ENCODE measurements around the gene SLC23A1.
"Not testable (repeated sequence)": the region's sequence is repeated elsewhere in the genome, so short reads cannot be mapped to it uniquely, and the experiment has no call there.

Gene SLC23A1

DNA sequence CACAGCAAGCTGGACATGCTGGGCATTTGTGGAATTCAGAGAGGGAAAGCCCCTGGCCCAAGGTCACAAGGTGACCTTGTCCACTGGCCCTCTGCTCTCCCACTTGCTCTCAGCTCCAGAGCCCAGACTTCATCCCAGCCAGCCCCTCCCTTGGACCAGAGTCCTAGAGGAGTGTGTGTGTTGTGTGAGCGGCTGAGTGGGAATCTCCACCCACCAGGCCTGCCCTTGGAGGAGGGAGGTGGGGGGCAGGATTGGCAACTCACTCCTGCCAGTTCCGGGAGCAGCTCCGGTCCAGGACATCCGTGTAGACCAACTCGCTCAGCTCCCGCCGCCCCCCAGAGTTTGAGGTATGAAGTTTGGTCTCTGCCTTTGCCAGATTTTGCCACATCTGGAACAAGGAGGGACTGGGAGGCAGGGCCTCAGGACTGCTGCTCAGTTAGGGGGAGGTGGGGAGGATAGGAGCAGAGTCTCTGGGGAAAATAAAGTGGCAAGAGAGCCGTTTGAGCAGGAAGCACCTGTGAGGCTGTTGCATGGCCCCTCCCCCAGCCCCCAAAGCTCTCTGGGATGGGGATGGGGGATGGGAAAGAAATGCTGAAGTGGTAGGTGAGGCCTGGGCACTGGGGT, 5.2 kb upstream of the SLC23A1 start:
- no peak for DNase-seq

DNA sequence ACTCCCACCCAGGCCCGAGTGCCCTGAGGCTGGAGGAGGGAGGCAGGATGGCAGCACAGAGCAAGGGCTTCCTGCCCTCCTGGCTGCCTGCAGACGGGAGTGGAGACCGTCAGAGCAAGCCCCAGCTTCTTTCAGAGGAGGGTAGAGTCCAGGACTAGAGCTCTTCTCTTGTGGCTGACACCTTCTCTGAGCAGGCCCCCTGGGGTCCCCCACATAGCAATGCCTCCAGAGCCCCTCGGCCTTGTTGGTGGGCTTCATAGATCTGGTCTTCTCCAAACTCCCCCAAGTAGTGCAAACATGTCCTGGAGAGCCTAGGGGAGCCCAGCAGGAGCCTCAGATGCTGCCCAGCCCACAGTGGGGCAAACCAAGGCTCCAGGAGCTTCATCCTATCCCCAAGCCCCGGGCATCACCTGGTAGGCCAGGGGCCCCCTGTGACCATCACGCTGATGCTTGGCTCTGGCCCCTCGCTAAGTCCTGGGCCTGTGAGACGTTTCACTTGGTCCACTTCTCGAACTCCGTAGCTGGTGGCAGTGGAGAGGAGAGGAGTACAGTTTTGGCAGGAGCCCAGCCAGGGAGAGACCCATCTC, 4.6 kb upstream of the SLC23A1 start:
- DNase-seq = no peak

DNA sequence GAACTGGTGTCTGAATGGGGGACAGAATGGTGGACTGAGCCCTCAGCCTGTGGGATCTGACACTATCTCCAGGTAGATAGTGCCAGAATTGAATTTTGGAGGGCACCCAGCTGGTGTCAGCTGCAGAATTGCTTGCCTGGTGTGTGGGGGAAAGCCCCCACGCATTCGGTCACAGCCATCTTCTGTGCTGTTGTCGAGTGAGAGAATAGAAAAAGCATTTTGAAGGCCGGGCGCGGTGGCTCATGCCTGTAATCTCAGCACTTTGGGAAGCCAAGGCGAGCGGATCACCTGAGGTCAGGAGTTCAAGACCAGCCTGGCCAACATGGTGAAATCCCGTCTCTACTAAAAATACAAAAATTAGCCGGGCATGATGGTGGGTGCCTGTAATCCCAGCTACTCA, 3.9 kb upstream of the SLC23A1 start:
- not testable (repeated sequence) for DNase-seq

DNA sequence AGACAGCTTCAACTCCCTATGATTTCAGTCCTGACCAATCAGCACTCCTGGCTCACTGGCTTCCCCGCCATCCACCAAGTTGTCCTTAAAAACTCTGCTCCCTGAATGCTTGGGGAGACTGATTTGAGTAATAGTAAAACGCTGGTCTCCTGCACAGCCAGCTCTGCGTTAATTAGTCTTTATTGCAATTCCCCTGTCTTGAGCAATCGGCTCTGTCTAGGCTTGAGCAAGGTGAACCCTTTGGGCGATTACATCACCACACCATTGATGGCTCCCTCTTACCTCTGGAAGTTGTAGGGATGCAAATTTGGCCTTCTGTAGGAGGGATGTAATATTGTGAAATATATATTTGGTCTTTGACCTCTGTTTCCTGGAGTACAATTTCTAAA, 2.9 kb upstream of the SLC23A1 start:
- DNase-seq = no peak

DNA sequence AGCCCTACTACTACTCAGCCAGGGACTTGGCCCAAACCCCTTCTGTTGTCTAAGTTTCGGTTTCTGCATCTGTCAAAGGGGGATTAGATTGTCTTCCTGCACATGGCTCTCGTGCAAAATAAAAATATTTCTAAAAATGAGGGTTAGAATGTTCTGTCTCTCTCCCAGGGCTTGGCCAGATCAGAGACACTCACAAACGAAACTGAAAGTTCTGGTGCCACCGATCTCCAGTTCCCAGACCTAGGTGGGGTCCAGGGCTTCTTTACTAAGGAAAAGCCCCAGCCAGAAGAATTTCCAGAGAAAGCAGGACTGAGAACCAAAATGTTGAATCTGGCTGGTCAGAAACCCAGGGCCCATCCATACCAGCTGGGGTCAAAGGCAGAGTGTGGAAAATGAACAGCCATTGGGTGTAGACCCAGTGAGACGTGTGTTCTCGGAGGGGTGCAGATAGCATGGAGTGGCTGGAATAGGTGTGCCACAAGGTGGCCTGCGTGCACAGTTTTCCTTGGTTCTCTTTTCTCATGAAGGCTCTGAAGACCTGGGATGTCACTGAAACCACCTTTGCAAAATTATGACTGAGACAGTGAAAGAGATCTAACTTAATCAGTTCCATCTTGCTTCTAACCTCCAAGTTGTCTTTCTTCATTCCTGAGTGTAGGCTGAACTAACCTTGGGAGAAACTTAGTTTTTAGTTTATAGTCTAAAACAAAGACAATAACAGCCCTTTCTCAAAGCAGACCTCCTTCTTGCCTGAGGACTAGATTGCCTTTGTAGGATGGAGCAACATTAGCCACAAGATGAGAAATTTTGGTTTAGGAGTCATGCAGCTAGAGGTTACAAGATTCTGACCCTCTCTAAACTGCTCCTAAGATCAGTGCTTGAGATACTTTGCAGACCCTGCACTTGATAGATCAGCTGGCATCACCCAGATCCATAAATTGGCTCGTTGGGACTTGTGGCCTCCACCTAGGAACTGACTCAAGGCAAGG, 2.3 kb upstream of the SLC23A1 start:
- DNase-seq = no peak

DNA sequence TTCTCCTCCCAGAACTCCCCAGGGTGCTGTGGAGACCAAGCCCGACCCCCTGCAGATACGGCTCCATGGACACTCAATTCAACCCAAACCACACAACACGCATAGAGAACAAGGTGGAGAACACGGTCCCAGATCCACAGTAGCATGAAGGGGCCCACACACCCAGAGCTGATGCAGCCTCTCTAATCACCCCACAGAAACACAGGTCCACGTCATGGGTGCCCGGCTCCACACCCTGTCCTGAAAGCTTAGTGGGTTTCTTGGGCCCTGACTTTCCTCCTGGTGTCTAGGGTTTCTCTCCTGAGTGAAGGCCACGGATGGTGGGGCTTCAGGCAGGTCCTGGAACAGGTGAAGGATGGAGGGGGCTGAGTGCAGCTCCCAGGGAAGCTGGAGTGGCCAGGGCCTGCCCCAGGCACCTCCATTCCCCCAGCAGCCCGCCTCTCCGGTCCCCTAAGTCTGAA, 1.5 kb upstream of the SLC23A1 start:
- DNase-seq = no peak

DNA sequence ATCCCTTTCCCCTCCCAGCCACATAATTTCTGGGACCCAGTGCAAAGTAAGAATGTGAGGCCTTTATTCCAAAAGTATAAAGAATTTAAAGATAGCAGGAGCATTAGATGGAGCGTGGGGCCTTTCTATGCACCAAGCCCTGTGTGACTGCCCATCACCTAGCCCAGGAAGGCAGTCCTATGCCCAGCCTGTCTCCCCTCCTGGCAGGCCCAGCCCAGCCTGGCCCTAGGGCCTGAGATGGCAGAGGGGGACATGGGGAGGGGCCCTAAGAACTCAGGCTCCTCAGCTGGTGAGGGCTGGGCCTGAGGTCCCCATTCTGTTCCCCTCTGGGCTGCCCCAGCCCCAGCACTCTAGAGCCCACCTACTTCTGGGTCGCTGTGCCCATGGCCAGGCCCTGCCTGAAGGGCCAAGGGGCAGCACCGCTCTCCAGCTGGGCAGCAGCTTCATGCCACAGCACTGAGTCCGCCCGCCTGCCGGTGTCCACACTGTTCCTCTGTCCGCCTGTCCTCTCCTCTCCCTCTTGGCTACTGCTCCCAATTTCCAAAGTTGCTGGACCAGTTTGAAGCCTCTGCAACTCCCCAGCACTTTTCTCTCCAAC, 995 bp upstream of the SLC23A1 start:
- DNase-seq = no peak

DNA sequence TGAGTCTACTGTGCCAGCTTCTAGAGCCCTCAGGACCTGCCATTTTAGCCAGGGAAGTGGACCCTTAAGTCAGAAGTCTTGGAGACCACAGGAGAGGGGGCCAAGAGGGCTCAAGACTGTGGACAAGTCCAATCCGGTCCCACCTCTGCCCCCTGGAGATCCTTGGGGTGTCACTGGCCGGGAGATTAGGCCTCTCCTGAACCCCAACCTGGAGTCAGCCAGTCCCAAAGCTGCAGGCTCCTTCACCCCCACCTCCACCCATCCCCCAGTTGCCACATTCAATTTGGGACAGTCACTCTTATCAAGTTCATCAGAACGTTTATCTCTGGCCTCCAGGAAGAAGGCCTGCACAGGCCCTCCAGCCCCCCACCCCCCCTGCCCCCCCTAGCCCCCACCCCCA, 290 bp downstream of the SLC23A1 start:
- DNase-seq = no peak

DNA sequence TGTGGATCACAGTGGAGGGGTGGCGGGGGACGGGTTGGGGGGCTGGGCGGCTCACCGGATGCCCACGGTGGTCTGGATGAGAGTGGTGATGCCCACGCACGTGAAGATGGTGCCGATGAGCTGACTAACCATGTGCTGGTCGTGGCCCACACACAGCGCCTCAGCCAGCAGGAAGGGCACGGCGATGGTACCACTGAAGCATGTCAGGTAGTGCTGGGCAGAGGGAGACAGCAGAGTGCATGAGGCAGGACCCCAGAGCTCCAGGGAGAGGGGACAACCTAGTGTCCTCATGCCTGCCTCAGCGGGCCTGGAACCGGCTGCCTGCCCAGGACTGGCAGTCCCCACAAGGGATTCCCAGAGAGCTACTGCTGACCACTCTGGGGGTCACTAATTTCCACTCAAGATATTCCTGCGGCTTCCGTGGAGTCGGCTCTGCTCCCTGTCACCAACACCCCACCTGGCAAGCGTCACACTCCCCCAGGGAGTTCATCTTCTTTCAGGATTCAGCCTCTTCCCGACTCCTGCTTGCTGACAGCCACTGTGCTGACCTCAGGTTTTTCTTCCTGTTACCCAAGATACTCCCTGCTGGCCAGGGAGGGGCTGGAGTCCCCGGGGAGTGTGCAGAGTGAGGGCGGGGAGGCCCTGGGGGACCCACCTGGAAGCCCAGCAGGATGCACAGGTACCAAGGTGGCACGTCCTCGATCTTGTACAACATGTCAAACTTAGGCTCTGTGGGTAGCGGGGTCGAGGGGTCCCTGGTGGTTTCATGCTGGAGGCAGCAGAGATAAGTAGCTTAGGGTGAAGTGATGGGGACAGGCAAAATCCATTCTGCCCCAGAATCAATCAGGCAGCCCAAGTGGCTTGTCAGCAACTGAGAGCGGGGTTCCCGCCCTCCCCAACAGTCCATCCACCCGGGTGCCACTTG, 998 bp downstream of the SLC23A1 start:
- no peak for DNase-seq

DNA sequence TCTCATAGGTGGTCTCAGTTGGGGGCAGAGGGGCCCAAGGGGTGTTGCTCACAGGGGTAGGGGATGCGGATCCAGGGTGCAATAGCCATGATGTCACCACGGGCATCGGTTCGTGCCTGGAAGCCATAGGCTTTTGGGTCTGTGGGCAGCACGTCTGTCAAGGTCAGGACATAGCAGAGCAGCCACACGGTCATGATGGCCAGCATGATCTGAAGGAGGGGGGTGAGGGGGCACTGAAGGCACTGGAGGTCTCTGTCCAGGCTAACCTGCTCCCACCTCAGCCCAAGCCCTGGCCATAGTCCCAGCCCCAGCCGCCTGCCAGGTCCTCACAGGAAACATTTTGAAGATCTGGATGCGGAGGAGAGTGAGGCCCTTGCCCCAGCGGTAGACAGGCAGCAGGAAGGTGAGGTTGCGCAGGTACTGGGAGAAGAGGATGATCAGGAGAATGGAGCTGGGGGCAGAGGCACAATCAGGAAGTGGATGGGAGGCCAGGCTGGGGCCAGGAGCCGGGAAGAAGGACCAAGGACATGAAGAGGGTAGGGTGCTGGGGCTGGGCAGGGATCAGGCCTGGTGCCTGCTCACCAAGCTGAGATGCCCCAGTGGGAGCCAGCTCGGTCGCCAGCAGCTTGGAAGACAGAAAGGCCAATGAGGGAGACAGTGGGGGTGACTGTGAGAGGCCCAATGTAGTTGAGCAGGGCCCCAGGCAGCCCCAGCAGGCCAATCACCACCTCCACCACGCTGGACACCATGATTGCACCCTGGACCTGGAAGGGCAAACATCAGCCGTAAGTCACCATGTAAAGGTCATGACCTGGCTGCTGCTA, 3.3 kb downstream of the SLC23A1 start:
- DNase-seq = no peak

DNA sequence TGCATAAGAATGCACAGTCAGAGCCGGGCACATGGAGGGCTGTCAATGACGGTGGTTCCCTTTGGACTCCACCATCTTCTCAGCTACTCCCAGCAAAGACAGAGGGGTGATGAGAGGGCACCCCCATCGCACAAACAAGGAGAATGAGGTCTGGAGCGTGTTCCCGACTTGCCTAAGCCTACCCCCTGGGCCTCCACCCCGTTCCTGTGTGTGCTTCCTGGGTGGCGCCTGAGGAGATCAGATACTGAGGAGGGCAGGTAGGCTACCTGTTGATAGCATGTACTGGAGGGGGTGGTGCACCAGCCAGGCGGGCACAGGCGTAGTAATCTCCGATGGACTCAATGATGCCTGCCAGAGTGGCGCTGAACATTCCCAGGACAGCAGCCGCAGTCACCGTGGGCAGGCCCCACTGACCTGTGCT, 4.1 kb downstream of the SLC23A1 start:
- no peak for DNase-seq

DNA sequence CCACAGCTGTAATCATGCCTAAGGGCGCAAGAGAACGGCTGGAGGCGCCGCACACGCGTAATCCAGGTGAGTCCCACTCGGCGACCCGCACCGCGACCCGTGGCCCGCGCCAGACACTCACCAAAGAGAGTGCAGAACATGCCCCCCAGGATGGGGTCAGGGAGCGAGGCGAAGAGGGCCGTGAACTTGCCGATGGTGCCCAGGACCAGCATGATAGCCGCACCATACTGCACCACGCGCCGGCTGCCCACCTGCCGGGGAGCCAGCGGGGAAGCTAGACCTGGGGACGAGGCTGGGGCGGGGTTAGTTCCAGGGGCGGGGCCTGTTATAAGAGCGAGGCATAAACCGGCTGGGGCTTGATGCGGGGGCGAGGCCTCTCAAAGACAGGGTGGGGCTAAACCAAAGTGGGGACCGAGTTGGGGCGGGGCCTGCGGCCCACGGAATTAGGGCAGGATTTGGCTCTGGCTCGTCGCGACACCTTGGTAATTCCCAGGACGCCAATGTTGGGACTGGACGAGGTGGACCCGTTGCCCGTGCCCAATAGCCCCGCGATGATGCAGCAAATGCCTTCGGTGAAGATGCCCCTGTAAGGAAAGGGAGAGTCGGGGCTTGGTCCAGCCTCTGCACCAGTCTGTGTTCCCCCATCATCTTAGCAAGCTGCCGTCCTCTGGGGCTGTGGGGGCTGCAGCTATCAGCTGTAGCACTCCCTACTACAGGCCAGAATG, 4.8 kb downstream of the SLC23A1 start:
- DNase-seq = no peak

DNA sequence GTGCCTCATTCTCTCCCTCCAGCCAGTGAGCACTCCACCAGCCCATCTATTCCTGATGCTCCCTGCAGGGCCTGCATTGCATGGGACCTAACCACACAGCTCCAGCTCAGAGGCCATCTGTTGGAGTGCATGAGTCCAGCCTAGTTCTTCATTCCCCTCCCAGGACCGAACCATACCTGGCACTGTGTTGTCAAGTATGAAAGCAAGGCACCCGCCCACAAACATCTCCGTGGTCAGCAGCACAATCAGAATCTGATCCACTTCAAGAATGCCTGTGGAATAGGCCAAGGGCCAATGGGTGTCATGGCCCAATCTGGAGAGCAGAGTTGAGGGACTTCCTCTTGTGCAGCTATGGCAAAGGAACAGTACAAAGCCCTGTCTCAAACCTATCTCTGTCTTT, 5.9 kb downstream of the SLC23A1 start:
- no peak for DNase-seq

DNA sequence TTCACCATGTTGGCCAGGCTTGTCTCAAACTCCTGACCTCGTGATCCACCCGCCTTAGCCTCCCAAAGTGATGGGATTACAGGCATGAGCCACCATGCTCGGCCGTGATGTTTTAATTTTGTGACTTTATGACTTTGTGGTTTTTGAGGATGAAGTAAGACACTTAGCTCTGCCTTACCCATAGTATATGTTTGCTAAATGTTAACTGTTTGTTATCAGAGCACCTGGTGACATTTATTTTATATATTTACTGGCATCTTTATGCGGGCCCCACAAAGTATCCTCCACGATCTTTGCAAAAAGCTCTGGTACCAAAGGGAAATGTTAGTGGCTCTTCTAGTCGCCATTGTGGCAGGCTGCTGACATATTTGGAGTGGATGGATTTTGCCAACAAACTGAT, 6.7 kb downstream of the SLC23A1 start:
- no peak for DNase-seq

DNA sequence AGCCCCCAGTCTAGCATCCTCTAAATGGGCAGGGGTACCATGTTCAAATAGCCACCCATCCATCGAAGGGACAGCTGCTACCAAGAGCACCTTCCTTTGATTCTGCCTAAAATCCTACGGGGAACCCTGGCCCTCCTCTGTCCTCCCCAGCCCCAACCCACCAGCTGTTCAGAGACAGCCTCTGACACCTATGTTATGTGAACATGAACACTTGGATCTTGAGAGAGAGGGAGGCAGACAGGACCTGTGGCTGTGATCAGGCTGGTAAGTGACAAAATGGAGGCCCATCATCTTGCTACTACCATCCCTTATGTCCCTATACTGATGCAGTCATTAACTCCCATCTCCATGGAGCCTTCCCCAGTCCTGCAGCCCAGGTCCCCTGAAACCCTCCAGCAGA, 8.2 kb downstream of the SLC23A1 start:
- DNase-seq = no peak

DNA sequence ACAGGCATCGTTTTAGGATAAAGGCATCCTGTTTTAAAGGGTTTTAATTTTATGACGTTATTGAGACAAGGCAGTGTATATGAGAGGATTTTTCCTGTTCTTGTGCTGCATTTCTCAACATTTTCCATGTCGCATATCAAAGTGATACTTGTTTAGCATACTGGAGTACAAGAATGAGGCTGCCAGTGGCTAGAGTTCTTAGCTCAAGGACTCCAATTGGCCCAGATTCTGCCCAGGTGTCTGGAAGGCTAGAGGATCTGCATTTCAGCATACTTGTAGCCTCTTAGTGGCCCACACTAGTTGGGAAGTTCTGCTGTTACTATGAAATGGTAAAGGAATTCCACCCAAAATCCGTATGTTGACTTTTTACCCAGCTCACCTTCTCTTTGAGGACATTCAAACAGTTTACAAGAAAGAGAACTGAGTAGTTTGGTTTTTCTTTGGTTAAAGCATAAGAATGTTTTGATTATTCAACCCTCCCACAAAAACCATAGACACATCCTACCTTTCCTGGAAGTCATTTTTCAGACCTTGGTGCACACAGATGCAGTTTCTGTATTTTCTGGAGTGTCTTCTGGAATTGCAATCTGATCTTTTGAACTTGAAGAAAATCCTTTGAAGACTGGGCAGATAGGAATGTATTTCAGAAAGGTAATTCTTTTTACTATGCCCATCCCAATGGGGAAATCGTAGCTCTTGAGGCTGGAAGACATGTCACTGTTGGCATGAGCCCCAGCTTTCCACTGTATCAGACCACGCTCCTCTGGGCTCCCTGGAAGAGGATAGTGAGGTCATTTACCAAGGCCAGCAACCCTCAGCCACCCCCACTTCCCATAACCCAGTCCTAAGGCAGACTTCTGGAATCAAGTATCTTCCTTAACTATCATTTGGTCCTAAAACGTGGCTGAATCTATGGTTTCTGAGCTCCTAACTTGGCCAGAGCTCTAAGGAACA, 11.3 kb downstream of the SLC23A1 start:
- no peak for DNase-seq

DNA sequence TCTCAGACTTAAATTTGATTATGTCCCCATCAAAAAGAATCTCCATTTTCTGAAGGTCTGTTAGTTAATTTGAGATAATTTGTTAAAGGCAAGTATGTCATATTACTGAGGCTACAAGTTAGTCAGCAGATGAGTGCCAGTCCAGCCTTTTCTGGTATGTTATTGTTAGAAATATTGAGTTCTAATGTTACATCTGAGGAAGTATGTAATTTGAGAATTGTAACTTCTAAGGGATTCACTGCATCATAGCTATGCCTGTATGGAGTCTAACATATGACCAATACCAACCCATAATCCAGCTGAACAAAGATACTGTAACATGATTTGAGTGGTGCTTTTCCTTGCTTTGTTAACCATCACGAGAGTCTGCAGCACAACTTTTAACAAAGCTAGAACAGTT, 13.9 kb downstream of the SLC23A1 start:
- DNase-seq = no peak

DNA sequence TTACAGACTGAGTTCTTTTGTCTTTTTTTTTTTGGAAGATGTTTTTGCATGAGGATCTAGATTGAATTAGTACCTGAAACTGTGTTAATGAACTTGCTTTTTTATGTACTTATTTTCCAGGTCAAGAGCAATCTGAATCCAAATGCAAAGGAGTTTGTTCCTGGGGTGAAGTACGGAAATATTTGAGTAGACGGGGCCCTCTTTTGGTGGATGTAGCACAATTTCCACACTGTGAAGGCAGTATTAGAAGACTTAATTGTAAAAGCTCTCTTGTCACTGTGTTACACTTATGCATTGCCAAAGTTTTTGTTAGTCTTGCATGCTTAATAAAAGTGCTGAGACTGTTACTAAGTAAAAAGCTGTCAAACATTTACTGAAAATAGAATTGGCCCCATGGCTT, 14.5 kb downstream of the SLC23A1 start:
- DNase-seq = no peak

DNA sequence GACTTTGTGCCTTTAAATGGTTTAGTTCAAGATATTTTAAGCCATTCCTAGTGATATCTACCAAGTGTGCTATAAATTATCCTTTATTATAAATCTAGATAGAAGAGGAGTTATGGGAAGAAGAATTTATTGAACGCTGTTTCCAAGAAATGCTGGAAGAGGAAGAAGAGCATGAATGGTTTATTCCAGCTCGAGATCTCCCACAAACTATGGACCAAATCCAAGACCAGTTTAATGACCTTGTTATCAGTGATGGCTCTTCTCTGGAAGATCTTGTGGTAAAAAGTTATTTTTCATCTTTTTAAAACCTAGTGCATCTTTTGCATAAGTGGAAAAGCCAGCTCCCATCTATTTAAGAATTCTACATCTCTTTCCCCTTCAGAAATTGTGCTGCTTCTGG, 18.6 kb downstream of the SLC23A1 start:
- no peak for DNase-seq

DNA sequence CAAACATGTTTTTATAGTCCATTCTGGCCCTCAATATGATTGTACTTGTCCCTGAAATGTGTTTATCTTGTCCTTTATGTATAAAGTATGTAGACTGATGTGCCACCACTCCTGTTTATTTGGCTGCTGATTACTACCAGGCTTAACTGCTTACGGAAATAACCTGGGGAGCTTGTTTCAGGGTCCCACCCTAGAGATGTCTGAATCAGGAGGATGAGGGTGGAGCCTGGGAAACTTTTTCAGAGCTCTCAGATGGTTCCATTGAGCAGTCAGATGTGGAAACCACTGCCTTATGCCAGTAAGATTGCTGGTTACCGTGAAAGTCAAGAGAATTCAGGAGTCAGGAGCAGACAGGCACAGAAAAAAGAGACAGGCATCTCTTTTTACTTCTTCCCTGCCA, 19.2 kb downstream of the SLC23A1 start:
- DNase-seq = no peak

All from stimulated activated CD4-positive, alpha-beta T cell treated with anti-CD3 and anti-CD28 coated beads, Interleukin-12 subunit alpha, Interleukin-12 subunit beta, amount 100 ng/mL, for 4 hours (primary cell).